NB4 (cell line): ENCODE data around the gene HLA-DOA.

Experiments
- DNase-seq: peaks from one replicate; pipeline ENCODE4 v3.0.0; 2010; ENCODE audit warnings: low read depth
- H3K4me3 ChIP-seq: one replicate; pipeline ENCODE4 v1.5.1; 2011; ENCODE audit warnings: mild to moderate bottlenecking, low read depth, low read length, moderate library complexity
- MYC ChIP-seq: IDR thresholded peaks from 2 replicates; pipeline ENCODE4 v1.6.1; 2011; ENCODE audit warnings: low read depth, low read length
- POLR2A ChIP-seq: IDR thresholded peaks from 2 replicates; pipeline ENCODE4 v1.6.1; 2011; ENCODE audit warnings: mild to moderate bottlenecking; ENCODE audit not compliant: insufficient read length; ENCODE audit errors: extremely low read depth
- TF ChIP-seq, protein P1 (sequence below): IDR thresholded peaks from one replicate; pipeline ENCODE4 v1.5.1; 2012; ENCODE audit warnings: low read depth, low read length
- TF ChIP-seq, protein P2 (sequence below): IDR thresholded peaks from 2 replicates; pipeline ENCODE4 v1.6.1; 2011; ENCODE audit warnings: low read depth, low read length

Gene HLA-DOA

GRCh38 chr6:33010356-33010755 lies 965 bp upstream of the HLA-DOA start:
- no peak overlapping the region for H3K4me3 ChIP-seq
- DNase-seq, result no peak
- TF ChIP-seq, protein P1, sequence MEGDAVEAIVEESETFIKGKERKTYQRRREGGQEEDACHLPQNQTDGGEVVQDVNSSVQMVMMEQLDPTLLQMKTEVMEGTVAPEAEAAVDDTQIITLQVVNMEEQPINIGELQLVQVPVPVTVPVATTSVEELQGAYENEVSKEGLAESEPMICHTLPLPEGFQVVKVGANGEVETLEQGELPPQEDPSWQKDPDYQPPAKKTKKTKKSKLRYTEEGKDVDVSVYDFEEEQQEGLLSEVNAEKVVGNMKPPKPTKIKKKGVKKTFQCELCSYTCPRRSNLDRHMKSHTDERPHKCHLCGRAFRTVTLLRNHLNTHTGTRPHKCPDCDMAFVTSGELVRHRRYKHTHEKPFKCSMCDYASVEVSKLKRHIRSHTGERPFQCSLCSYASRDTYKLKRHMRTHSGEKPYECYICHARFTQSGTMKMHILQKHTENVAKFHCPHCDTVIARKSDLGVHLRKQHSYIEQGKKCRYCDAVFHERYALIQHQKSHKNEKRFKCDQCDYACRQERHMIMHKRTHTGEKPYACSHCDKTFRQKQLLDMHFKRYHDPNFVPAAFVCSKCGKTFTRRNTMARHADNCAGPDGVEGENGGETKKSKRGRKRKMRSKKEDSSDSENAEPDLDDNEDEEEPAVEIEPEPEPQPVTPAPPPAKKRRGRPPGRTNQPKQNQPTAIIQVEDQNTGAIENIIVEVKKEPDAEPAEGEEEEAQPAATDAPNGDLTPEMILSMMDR, result no peak
- TF ChIP-seq, protein P2, sequence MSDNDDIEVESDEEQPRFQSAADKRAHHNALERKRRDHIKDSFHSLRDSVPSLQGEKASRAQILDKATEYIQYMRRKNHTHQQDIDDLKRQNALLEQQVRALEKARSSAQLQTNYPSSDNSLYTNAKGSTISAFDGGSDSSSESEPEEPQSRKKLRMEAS, result no peak
- TF ChIP-seq POLR2A, result no peak
- no peak for TF ChIP-seq MYC

DNA sequence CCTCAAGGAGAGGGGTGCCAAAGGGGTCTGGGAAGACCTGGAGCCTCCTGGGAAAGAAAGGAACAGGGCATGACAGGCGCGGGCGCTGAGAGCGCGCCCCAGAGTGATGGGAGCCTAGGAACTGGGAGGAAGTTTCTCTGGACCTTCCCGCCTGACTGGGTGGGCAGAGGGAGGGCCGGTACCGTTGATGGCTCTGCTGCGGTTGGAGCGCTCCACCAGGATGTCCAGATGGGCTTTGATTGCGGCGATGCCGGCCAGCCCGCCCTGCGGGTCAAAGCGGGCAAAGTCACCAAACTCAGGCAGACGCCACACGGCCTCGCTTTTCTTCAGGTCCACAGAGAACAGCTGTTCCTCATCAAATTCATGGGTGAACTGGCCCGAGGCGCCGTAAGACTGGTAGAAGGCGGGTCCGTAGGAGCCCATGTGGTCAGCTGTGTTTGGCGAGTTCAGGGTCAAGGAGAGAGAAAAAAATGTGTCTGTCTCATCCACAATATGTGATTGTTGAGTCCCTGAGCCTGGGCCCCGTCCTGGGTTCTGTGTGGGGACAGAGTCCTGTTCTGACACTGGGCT lies 1.5 kb downstream of the HLA-DOA start:
- DNase-seq, result no peak
- no peak overlapping the region for H3K4me3 ChIP-seq
- TF ChIP-seq, protein P2, result no peak
- no peak for TF ChIP-seq MYC
- TF ChIP-seq POLR2A, result no peak
- TF ChIP-seq, protein P1, result no peak

DNA sequence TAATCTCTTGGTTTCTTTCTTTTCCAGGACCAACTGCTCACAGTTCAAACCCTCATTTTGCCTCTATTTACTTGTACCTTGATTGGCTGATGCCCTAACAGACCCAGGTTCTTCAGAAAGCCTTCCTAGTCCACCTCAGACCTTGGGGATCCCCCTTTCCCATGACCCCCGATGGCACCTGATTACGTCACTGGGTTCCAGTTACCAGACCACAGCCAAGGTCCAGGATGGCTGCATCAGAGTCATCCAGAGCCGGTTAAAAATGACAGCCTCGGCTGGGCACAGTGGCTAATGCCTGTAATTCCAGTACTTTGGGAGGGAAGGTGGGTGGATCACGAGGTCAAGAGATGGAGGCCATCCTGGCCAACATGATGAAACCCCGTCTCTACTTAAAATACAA lies 4.5 kb downstream of the HLA-DOA start:
- TF ChIP-seq POLR2A, result no peak
- TF ChIP-seq, protein P1, result no peak
- no peak for TF ChIP-seq MYC
- TF ChIP-seq, protein P2, result no peak
- no peak for DNase-seq

DNA sequence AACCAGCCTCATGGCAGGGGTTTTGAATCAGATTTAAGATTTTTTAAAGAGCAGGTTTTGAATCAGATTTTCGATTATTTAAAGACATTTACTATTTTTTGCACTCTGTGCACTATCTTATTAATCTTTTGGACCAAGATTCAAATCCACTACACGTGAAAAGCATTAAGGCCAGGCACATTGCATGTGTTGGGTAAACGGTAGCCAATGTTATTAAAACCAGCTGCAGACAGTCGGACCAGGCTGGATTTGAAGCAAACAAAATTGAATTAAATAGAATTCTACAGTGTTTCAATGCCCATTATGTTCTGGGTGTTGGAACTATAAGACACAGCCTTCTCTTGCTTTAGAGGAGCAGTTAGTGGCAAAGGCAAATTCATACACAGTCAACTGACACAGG lies 7.7 kb downstream of the HLA-DOA start:
- H3K4me3 ChIP-seq, result no peak overlapping the region
- no peak for DNase-seq
- TF ChIP-seq, protein P2, result no peak
- TF ChIP-seq POLR2A (no peak), MYC (no peak)
- TF ChIP-seq, protein P1, result no peak

More for the DNA sequence above, 4.5 kb downstream of the HLA-DOA start:
- no peak overlapping the region for H3K4me3 ChIP-seq

DNA sequence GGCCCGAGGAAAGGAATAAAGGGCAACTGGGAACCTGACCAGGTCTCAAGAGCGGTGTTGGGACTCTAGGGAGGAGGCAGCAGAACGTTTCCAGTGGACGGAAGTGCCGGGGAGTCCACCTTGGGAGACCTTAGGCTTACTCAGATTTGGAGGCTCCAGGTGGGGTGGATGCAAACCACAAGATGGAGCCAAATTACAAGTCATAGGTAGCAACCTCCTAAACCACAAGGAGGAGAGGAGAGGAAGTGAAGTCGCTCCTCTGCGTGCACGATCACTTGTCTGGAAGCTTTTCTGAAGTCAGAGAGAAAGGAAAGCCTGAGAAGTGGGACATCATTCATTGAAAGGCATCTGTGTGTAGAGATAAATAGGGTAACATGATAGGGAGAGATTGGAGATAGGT lies 9.3 kb downstream of the HLA-DOA start:
- peak; percentile 36 for DNase-seq

DNA sequence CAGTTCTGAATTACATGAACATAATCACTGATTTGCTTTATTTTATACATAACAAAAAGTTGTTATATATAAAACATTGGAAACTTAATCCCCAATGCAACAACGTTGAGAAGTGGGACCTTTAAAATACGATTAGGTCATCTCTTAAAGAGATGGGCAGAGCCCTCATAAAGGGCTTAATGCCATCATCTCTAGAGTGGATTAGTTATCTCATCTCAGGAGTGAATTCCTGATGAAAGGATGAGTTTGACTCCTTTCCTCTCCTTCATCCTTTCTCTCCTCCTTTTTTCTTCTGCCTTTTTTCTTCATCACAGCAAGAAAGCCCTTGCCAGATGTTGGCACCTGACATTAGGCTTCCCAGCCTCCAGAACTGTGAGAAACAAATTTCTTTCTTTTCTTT lies 13.9 kb downstream of the HLA-DOA start:
- H3K4me3 ChIP-seq, result no peak overlapping the region
- TF ChIP-seq, protein P2, result no peak
- TF ChIP-seq POLR2A (no peak), MYC (no peak)
- TF ChIP-seq, protein P1, result no peak
- DNase-seq, result no peak

More for the DNA sequence above, 9.3 kb downstream of the HLA-DOA start:
- TF ChIP-seq, protein P1, result no peak
- TF ChIP-seq POLR2A, result no peak
- no peak overlapping the region for H3K4me3 ChIP-seq
